AG09319 (cell line): ENCODE results near the gene SHISA2.

Source experiments
- DNase-seq: peaks from one replicate; pipeline ENCODE4 v3.0.0-alpha.2; 2010; ENCODE audit warnings: low read depth; ENCODE audit errors: extremely low read depth
- CTCF ChIP-seq: IDR thresholded peaks from 2 replicates; pipeline ENCODE4 v1.5.1; 2011; ENCODE audit warnings: low read depth, mild to moderate bottlenecking, inconsistent platforms, low read length, moderate library complexity

SHISA2 gene

GRCh38 chr13:26007261-26008125 is 44.3 kb downstream of the SHISA2 start:
- no peak for DNase-seq
- no peak for TF ChIP-seq CTCF
